Cardiac fibroblast (primary cell): ENCODE measurements around the gene LIMD2.

Experiments used
- DNase-seq, 2 donors: peaks; one replicate each; pipeline versions ENCODE4 v3.0.0 to v3.0.0-alpha.2; 2010; ENCODE audit warnings: low read depth in 2 of 2
- H3K4me3 ChIP-seq, 2 donors: replicated peaks in 1 of 2; 1 replicate in 1 of 2; 2 replicates in 1 of 2; pipeline ENCODE4 v1.5.1; 2011; ENCODE audit warnings: low read depth in 2 of 2, low read length in 2 of 2, mild to moderate bottlenecking in 2 of 2, moderate library complexity in 1 of 2
- TF ChIP-seq, protein P1 (sequence below): IDR thresholded peaks from one replicate; pipeline ENCODE4 v1.5.1; 2011; ENCODE audit warnings: low read depth, mild to moderate bottlenecking, low read length, inconsistent platforms

LIMD2 gene

DNA sequence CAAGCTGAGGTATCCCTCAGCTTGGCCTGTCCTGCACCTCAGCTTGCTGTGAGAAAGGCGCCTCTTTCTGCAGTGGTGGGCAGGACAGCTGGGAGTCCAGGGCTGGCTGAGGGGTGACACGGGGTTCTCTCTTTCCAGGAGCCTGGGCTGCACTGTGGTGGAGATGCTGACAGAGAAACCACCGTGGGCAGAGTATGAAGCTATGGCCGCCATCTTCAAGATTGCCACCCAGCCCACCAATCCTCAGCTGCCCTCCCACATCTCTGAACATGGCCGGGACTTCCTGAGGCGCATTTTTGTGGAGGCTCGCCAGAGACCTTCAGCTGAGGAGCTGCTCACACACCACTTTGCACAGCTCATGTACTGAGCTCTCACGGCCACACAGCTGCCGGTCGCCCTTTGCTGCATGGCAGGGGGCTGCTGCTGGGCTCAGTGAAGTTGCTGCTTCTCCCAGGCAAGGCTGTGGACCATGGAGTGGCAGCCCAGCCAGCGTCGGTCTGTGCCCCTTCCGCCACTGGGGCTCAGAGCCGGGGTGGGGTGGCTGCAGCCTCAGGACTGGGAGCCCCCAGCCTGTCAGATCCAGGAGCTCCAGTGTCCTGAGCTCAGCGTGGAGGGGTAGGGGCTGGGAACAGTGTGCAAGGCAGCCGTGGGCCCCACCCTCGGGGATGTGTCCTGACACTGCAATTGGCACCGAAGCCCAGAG lies 6.4 kb downstream of the LIMD2 start:
- TF ChIP-seq, protein P1, sequence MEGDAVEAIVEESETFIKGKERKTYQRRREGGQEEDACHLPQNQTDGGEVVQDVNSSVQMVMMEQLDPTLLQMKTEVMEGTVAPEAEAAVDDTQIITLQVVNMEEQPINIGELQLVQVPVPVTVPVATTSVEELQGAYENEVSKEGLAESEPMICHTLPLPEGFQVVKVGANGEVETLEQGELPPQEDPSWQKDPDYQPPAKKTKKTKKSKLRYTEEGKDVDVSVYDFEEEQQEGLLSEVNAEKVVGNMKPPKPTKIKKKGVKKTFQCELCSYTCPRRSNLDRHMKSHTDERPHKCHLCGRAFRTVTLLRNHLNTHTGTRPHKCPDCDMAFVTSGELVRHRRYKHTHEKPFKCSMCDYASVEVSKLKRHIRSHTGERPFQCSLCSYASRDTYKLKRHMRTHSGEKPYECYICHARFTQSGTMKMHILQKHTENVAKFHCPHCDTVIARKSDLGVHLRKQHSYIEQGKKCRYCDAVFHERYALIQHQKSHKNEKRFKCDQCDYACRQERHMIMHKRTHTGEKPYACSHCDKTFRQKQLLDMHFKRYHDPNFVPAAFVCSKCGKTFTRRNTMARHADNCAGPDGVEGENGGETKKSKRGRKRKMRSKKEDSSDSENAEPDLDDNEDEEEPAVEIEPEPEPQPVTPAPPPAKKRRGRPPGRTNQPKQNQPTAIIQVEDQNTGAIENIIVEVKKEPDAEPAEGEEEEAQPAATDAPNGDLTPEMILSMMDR = no peak
- H3K4me3 ChIP-seq = no peak overlapping the region
- no peak for DNase-seq

DNA sequence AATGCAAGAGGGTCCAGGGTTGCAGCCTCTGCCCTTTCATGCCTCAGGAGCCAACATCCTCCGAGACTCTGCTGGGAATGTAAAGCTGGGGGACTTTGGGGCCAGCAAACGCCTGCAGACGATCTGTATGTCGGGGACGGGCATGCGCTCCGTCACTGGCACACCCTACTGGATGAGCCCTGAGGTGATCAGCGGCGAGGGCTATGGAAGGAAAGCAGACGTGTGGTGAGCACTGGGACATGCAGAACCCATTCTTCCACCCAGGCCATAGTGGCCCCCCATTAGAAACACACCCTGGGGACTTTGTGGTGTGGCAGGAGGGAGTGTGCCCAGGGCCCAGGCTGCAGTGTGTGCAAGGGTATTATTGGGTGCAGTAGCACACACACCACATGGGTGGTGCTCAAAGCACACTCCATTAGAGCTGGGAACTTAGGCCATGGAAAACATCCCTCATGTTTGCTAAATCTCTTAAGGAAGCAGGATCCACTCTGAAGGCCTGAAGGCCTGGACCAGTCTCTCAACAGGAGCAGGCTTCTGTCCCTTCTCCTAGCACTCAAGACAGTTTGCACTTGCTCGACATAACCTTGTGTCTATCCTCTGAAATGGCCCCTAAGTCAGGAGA lies 7.6 kb downstream of the LIMD2 start:
- TF ChIP-seq, protein P1 = no peak
- DNase-seq = no peak
- no peak overlapping the region for H3K4me3 ChIP-seq

DNA sequence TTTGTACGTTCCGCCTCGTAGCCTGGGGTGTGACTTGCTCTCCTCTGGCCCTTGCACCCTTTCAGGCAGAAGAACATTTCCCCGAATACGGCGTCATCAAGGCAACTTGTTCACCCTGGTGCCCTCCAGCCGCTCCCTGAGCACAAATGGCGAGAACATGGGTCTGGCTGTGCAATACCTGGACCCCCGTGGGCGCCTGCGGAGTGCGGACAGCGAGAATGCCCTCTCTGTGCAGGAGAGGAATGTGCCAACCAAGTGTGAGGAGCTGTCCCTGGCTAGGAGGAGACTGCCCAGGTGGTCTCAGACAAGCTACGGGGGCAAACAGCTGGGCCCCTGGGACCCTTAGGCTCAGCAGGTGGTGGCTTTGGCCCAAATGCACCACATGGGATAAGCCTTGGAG lies 10.4 kb downstream of the LIMD2 start:
- no peak overlapping the region for H3K4me3 ChIP-seq
- DNase-seq = no peak
- TF ChIP-seq, protein P1 = no peak

DNA sequence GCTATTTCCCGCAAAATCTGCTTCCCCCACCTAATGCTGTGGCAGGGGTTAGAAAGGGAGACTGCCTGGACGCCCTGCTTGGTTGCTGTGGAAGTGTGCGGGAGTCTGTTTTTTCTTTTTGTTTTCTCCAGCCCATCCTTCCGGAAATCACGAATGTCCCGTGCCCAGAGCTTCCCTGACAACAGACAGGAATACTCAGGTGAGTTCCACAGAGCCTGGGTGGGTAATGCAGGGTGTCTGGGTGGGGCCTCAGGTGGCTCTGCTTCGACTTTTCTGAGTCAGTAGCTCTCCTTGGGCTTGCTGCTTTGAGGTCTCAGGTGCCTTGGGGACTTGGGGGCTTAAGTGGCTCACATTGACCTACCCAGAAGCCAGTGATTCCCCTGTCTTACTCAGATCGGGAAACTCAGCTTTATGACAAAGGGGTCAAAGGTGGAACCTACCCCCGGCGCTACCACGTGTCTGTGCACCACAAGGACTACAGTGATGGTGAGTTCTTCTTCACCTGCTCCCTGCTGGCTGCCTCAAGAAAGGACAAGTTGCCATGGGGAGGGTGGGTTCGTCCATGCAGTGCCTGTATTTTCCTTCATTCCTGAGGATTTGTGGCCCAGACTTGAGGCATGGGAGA lies 11.4 kb downstream of the LIMD2 start:
- no peak overlapping the region for H3K4me3 ChIP-seq
- TF ChIP-seq, protein P1 = no peak
- no peak for DNase-seq

DNA sequence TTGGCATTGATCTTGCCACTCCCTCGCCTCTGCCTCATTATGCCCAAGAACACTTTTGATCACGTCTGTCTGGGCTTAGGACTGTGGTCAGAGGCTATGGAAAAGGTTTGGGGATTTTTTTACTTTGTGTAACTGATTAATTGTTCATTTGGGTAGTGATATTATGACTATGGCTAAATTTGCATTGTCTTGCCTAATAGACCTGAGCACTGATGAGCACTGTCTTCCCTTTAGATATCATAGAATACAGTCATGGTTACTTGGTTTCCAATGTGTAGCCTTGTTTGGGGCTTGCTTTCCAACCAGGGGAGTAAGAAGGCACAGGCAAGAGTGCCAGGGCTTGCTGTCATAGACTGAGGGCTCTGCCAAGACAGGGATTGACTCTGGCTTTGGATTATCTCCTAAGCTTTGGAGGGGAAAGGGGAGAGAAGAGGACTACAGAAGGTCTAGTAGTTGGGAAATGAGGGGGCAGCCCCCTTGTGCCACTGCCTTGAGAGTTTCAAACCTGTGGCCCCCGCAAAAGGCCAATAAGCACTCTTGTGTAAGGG lies 13.7 kb downstream of the LIMD2 start:
- TF ChIP-seq, protein P1 = no peak
- H3K4me3 ChIP-seq = no peak overlapping the region
- no peak for DNase-seq

DNA sequence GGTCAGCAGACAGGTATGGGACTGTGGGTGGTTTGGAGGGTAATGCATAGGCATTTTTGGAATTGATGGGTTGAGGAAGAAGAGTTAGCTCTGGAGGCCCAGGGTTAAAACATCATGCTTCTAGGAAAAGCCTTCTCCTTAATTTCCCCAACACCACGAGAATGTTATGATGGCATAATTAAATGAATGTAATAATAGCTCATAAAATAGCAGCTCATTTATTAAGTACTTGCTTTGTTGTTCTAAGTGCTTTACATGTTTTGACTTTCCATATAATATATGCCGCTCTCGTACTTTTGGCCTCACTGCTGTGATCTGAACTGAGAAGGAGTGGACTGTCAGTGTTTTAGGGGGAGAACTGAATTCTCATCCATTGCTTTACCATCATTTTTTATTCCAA lies 14.3 kb downstream of the LIMD2 start:
- TF ChIP-seq, protein P1 = no peak
- DNase-seq = no peak
- H3K4me3 ChIP-seq = no peak overlapping the region
